GM23248 (cell line): ENCODE data around the gene HERC2. TPM values are rescaled to one million over a fixed set of nuclear protein-coding genes. Genes with fewer than 3 reads are reported as not detected.
"Not testable (repeated sequence)": the region's sequence is repeated elsewhere in the genome, so short reads cannot be mapped to it uniquely, and the experiment has no call there.

Experiments
- DNase-seq: peaks from one replicate; pipeline ENCODE4 v3.0.0-alpha.2; 2015
- H2AFZ ChIP-seq: fragments of 200-600 bp; sonication (generic); 2 replicates; pipeline ENCODE4 v1.6.1; 2016; ENCODE audit warnings: antibody characterized with exemption
- H3F3A ChIP-seq: fragments of 200-600 bp; sonication (generic); 2 replicates; pipeline ENCODE4 v1.6.1; 2016; ENCODE audit warnings: mild to moderate bottlenecking, antibody characterized with exemption, mixed run types; ENCODE audit not compliant: insufficient read depth
- H3K27ac ChIP-seq: fragments of 200-600 bp; sonication (generic); 2 replicates; pipeline ENCODE4 v1.5.1; 2016; ENCODE audit warnings: mild to moderate bottlenecking
- H3K27me3 ChIP-seq: fragments of 200-600 bp; sonication (generic); replicated peaks from 2 replicates; pipeline ENCODE4 v1.6.1; 2016; ENCODE audit warnings: mild to moderate bottlenecking; ENCODE audit not compliant: insufficient read depth
- H3K36me3 ChIP-seq: fragments of 200-600 bp; sonication (generic); 2 replicates; pipeline ENCODE4 v1.6.1; 2016; ENCODE audit warnings: low read depth, mild to moderate bottlenecking
- H3K4me1 ChIP-seq: fragments of 200-600 bp; sonication (generic); 2 replicates; pipeline ENCODE4 v1.6.1; 2016; ENCODE audit warnings: mild to moderate bottlenecking; ENCODE audit not compliant: insufficient read depth
- H3K4me2 ChIP-seq: fragments of 200-600 bp; sonication (generic); one replicate; pipeline ENCODE4 v1.6.1; 2016; ENCODE audit warnings: mild to moderate bottlenecking; ENCODE audit not compliant: unreplicated experiment
- H3K4me3 ChIP-seq: fragments of 200-600 bp; sonication (generic); 2 replicates; pipeline ENCODE4 v1.5.1; 2016; ENCODE audit warnings: mild to moderate bottlenecking
- H3K79me2 ChIP-seq: fragments of 200-600 bp; sonication (generic); 2 replicates; pipeline ENCODE4 v1.6.1; 2016; ENCODE audit warnings: mild to moderate bottlenecking; ENCODE audit not compliant: insufficient read depth
- H3K9ac ChIP-seq: fragments of 200-600 bp; sonication (generic); 2 replicates; pipeline ENCODE4 v1.6.1; 2016; ENCODE audit warnings: mild to moderate bottlenecking
- H3K9me2 ChIP-seq: fragments of 200-600 bp; sonication (generic); 2 replicates; pipeline ENCODE4 v1.6.1; 2016; ENCODE audit warnings: mixed run types, mild to moderate bottlenecking, moderate library complexity; ENCODE audit not compliant: insufficient read depth
- H3K9me3 ChIP-seq: fragments of 200-600 bp; sonication (generic); one replicate; pipeline ENCODE4 v1.6.1; 2017; ENCODE audit warnings: low read depth
- H4K20me1 ChIP-seq: fragments of 200-600 bp; sonication (generic); 2 replicates; pipeline ENCODE4 v1.6.0; 2016; ENCODE audit not compliant: insufficient read depth
- EZH2 ChIP-seq: fragments of 200-600 bp; sonication (generic); IDR thresholded peaks from 2 replicates; pipeline ENCODE4 v1.6.1; 2018; ENCODE audit warnings: antibody characterized with exemption, mild to moderate bottlenecking; ENCODE audit not compliant: insufficient read depth, poor library complexity, severe bottlenecking
- EZH2phosphoT487 ChIP-seq: fragments of 200-600 bp; sonication (generic); IDR thresholded peaks from 2 replicates; pipeline ENCODE4 v1.6.1; 2018; ENCODE audit warnings: antibody characterized with exemption, moderate library complexity, mild to moderate bottlenecking, low read depth; ENCODE audit not compliant: insufficient read depth
- WGBS, 2 experiments: methylation state at CpG; one replicate each; pipeline ENCODE4 v1.1.6; 2015 to 2017; ENCODE audit warnings: low lambda C conversion rate in 2 of 2, low coverage in 1 of 2; ENCODE audit errors: missing lambda C conversion rate in 2 of 2; 5-methylcytosine and 5-hydroxymethylcytosine counted together
- in situ Hi-C: fragments of 300-500 bp; cut with MboI; formaldehyde crosslinking; loops from 2 replicates; pipeline ENCODE4 v1.15.0; 2020
- polyA plus RNA-seq: library from polyadenylated mRNA; unstranded; fragments of >200 nt; fragmentation: Nextera tagmentation; extraction: Ambion mirVana; gene quantifications from 2 replicates; pipeline ENCODE4 v1.2.1, GENCODE V29; 2016
- total RNA-seq: library from RNA; depleted of rRNA; stranded (reverse); fragments of >200 nt; shearing (Covaris generic); gene quantifications from 2 replicates; pipeline ENCODE4 v1.2.3, GENCODE V29; 2014

Gene HERC2
- total and polyA plus RNA-seq, 2 experiments from 2014 or later: 28.7 to 36.6 TPM

GRCh38 chr15:28228096-28228495, 93.9 kb downstream of the HERC2 start:
- H3K79me2 ChIP-seq: peaks cover 10% of the 10 kb centered on the region; the same call in 1 of the 2 replicates
- no peak for DNase-seq
- TF ChIP-seq EZH2phosphoT487: no peak
- TF ChIP-seq EZH2: no peak
- H3K4me1 ChIP-seq: no peaks in the 10 kb centered on the region
- in situ Hi-C loops: no loop called here
- peaks cover 13% of the 10 kb centered on the region; the same call in 1 of the 2 replicates for H3K36me3 ChIP-seq
- H3F3A ChIP-seq: no peaks in the 10 kb centered on the region
- H3K4me3 ChIP-seq: no peak overlapping the region
- H2AFZ ChIP-seq: no peak overlapping the region
- no peak overlapping the region for H3K4me2 ChIP-seq
- no peak overlapping the region for H3K27ac ChIP-seq
- H3K9ac ChIP-seq: no peak overlapping the region
- no peaks in the 10 kb centered on the region for H3K27me3 ChIP-seq
- 96% methylated on average over 18 of the region's 18 CpGs for WGBS, 2 experiments
- 0 out of 2 replicates have a peak, but pooled peaks cover 3% of the 10 kb centered on the region for H4K20me1 ChIP-seq
- H3K9me2 ChIP-seq: no peaks in the 10 kb centered on the region
- no peaks in the 10 kb centered on the region for H3K9me3 ChIP-seq

- H3K9me2 ChIP-seq, H3K27ac ChIP-seq, H3K9me3 ChIP-seq, H3K4me3 ChIP-seq, H3K4me1 ChIP-seq, H3K4me2 ChIP-seq, H3K79me2 ChIP-seq, in situ Hi-C loops, H3F3A ChIP-seq, H3K9ac ChIP-seq, H3K27me3 ChIP-seq, H3K36me3 ChIP-seq, H2AFZ ChIP-seq, H4K20me1 ChIP-seq: not testable (repeated sequence)
- WGBS, 2 experiments: 48 to 57% methylated on average over 1 of the region's 1 CpG
- peak; percentile 36 for DNase-seq
Measured at GRCh38 chr15:28227303-28227702, 94.7 kb downstream of the HERC2 start.

GRCh38 chr15:28222612-28223011, 99.4 kb downstream of the HERC2 start:
- H3K79me2 ChIP-seq, H4K20me1 ChIP-seq, H3K27ac ChIP-seq, H3K4me2 ChIP-seq, H3K9me2 ChIP-seq, DNase-seq, H3K9me3 ChIP-seq, H2AFZ ChIP-seq, H3K27me3 ChIP-seq, H3F3A ChIP-seq, H3K4me1 ChIP-seq, H3K36me3 ChIP-seq, in situ Hi-C loops, H3K9ac ChIP-seq, H3K4me3 ChIP-seq: not testable (repeated sequence)
- 96 to 97% methylated on average over 7 of the region's 7 CpGs for WGBS, 2 experiments

- H3K27me3 ChIP-seq, H4K20me1 ChIP-seq, H3F3A ChIP-seq, DNase-seq, H3K4me1 ChIP-seq, H3K9me2 ChIP-seq, H3K9me3 ChIP-seq, H3K36me3 ChIP-seq, H3K27ac ChIP-seq, H3K4me2 ChIP-seq, H3K9ac ChIP-seq, H2AFZ ChIP-seq, in situ Hi-C loops, H3K79me2 ChIP-seq, H3K4me3 ChIP-seq: not testable (repeated sequence)
- WGBS, 2 experiments: 64 to 73% methylated on average over 3 of the region's 4 CpGs
Measured at GRCh38 chr15:28221696-28222095, 100.3 kb downstream of the HERC2 start.

GRCh38 chr15:28219116-28219515, 102.9 kb downstream of the HERC2 start:
- in situ Hi-C loops: no loop called here
- H3K27me3 ChIP-seq: no peaks in the 10 kb centered on the region
- H3K4me1 ChIP-seq: no peaks in the 10 kb centered on the region
- H3K9me3 ChIP-seq: no peaks in the 10 kb centered on the region
- no peaks in the 10 kb centered on the region for H3K79me2 ChIP-seq
- DNase-seq: no peak
- H3K4me3 ChIP-seq: no peak overlapping the region
- H3K36me3 ChIP-seq: peaks cover 8% of the 10 kb centered on the region
- TF ChIP-seq EZH2 (no peak), EZH2phosphoT487 (no peak)
- no peak overlapping the region for H3K27ac ChIP-seq
- no peaks in the 10 kb centered on the region for H3K9me2 ChIP-seq
- H3K4me2 ChIP-seq: no peak overlapping the region
- H4K20me1 ChIP-seq: no peaks in the 10 kb centered on the region
- H3K9ac ChIP-seq: no peak overlapping the region
- no peaks in the 10 kb centered on the region for H3F3A ChIP-seq
- WGBS, 2 experiments: 88% methylated on average over 10 of the region's 10 CpGs
- H2AFZ ChIP-seq: no peak overlapping the region

GRCh38 chr15:28216946-28217546, 104.9 kb downstream of the HERC2 start:
- H3K4me1 ChIP-seq, H2AFZ ChIP-seq, H4K20me1 ChIP-seq, in situ Hi-C loops, H3K9me2 ChIP-seq, DNase-seq, H3F3A ChIP-seq, H3K4me3 ChIP-seq, H3K4me2 ChIP-seq, H3K27ac ChIP-seq, H3K9ac ChIP-seq, H3K27me3 ChIP-seq, H3K79me2 ChIP-seq, H3K9me3 ChIP-seq, H3K36me3 ChIP-seq: not testable (repeated sequence)
- 95 to 96% methylated on average over 14 of the region's 14 CpGs for WGBS, 2 experiments

- H3K4me3 ChIP-seq, H3K4me2 ChIP-seq, H3K9me3 ChIP-seq, H3K4me1 ChIP-seq, H3K27me3 ChIP-seq, H3K9me2 ChIP-seq, H3F3A ChIP-seq, H4K20me1 ChIP-seq, DNase-seq, H3K36me3 ChIP-seq, H3K79me2 ChIP-seq, in situ Hi-C loops, H3K27ac ChIP-seq, H2AFZ ChIP-seq, H3K9ac ChIP-seq: not testable (repeated sequence)
- 97% methylated on average over 14 of the region's 14 CpGs for WGBS, 2 experiments
Measured at GRCh38 chr15:28215521-28215920, 106.5 kb downstream of the HERC2 start.
